K562 (cell line): ENCODE measurements around the gene RCC2. TPM values are rescaled to one million over a fixed set of nuclear protein-coding genes. Genes with fewer than 3 reads are reported as not detected.

Experiments used
- ATAC-seq: fragments of 200-7000 bp; cut with Tn5 transposase; 3 replicates; pipeline ENCODE4 v1.9.1; 2020; ENCODE audit warnings: moderate library complexity
- BruUV-seq: library from RNA; stranded (reverse); fragments of 400-500 nt; replicated peaks from 2 replicates; lab custom pipeline; 2021; lab: Mats Ljungman, UMichigan
- CTCF ChIA-PET: fragments of 300-600 bp; formaldehyde crosslinking; extraction: SDS; loops from one replicate; lab custom pipeline; 2021; ENCODE audit warnings: low intra/inter-chr PET ratio; lab: Yijun Ruan, JAX
- POLR2A ChIA-PET: fragments of 300-600, 350-650 bp; sonication (Branson Sonifier 250); formaldehyde crosslinking; extraction: SDS; loops from one replicate; lab custom pipeline; 2021; ENCODE audit warnings: antibody characterized with exemption, inconsistent platforms; lab: Yijun Ruan, JAX
- DNase-seq, 4 experiments: peaks; one replicate each; pipeline versions ENCODE4 v3.0.0 to v3.0.0-alpha.2; 2011 to 2018; ENCODE audit warnings: low spot score in 3 of 4, mixed read lengths in 3 of 4; ENCODE audit errors: extremely low read depth in 1 of 4
- FAIRE-seq: peaks from 2 replicates; lab custom pipeline; 2011; peaks lifted over from hg19 to GRCh38; lab: Jason Lieb, UNC
- H2AFZ ChIP-seq: 2 replicates; pipeline ENCODE4 v1.6.0; 2011; ENCODE audit warnings: low read depth, low read length, control low read depth, inconsistent platforms
- H3K27ac ChIP-seq: fragments of 200-600 bp; 3 replicates; pipeline ENCODE4 v1.8.0; 2011; ENCODE audit warnings: low read depth, mild to moderate bottlenecking, control low read depth, inconsistent platforms, low read length, moderate library complexity, mixed read lengths; ENCODE audit errors: extremely low read depth
- H3K27me3 ChIP-seq, 2 experiments: fragments of 300-600 bp in 1 of 2; 2 replicates in 1 of 2; 3 replicates in 1 of 2; pipeline versions ENCODE4 v1.6.0 to v1.8.0; 2011; ENCODE audit warnings: inconsistent platforms in 2 of 2, low read length in 2 of 2, mild to moderate bottlenecking in 1 of 2, mixed read lengths in 1 of 2, moderate library complexity in 1 of 2; ENCODE audit not compliant: control insufficient read depth in 2 of 2, insufficient read depth in 2 of 2
- H3K36me3 ChIP-seq: fragments of 300-600 bp; 3 replicates; pipeline ENCODE4 v1.8.0; 2011; ENCODE audit warnings: mild to moderate bottlenecking, low read length, inconsistent platforms; ENCODE audit not compliant: control insufficient read depth, insufficient read depth
- H3K4me1 ChIP-seq, 2 experiments: fragments of 200-600 bp in 1 of 2; replicated peaks in 1 of 2; 2 replicates in 1 of 2; 3 replicates in 1 of 2; pipeline versions ENCODE4 v1.5.1 to v1.8.0; 2011; ENCODE audit warnings: inconsistent platforms in 2 of 2, low read length in 2 of 2, mild to moderate bottlenecking in 1 of 2, mixed read lengths in 1 of 2, moderate library complexity in 1 of 2; ENCODE audit not compliant: control insufficient read depth in 2 of 2, insufficient read depth in 2 of 2
- H3K4me2 ChIP-seq: 2 replicates; pipeline ENCODE4 v1.6.1; 2011; ENCODE audit warnings: low read length, control low read depth, inconsistent platforms, mixed read lengths; ENCODE audit not compliant: insufficient read depth
- H3K4me3 ChIP-seq: fragments of 200-600 bp; sonication (generic), shearing (Covaris generic); 2 replicates; pipeline ENCODE4 v1.5.1; 2016; ENCODE audit warnings: control low read depth, inconsistent platforms
- H3K79me2 ChIP-seq: fragments of 200-600 bp; 3 replicates; pipeline ENCODE4 v1.8.0; 2011; ENCODE audit warnings: low read length, inconsistent platforms; ENCODE audit not compliant: control insufficient read depth, insufficient read depth
- H3K9ac ChIP-seq, 2 experiments: 2 replicates each; pipeline versions ENCODE4 v1.6.0 to v1.6.1; 2011; ENCODE audit warnings: low read depth in 2 of 2, low read length in 2 of 2, control low read depth in 1 of 2, inconsistent platforms in 1 of 2, mild to moderate bottlenecking in 1 of 2, mixed read lengths in 1 of 2; ENCODE audit not compliant: insufficient read depth in 1 of 2
- H3K9me1 ChIP-seq: one replicate; pipeline ENCODE4 v1.6.0; 2011; ENCODE audit warnings: inconsistent platforms, mild to moderate bottlenecking, low read length, moderate library complexity; ENCODE audit not compliant: control insufficient read depth, insufficient read depth
- H3K9me3 ChIP-seq: replicated peaks from 2 replicates; pipeline ENCODE4 v1.5.1; 2011; ENCODE audit warnings: low read depth, low read length, inconsistent platforms; ENCODE audit not compliant: control insufficient read depth, insufficient read depth
- H4K20me1 ChIP-seq: replicated peaks from 2 replicates; pipeline ENCODE4 v1.6.1; 2011; ENCODE audit warnings: low read length, inconsistent platforms, mixed read lengths; ENCODE audit not compliant: control insufficient read depth, insufficient read depth
- ARID1B ChIP-seq: fragments of 450-650 bp; IDR thresholded peaks from 2 replicates; pipeline ENCODE4 v1.6.1; 2016; ENCODE audit warnings: antibody characterized with exemption, mild to moderate bottlenecking, inconsistent platforms
- CBFA2T3 ChIP-seq: fragments of 450-650 bp; IDR thresholded peaks from 2 replicates; pipeline ENCODE4 v1.6.1; 2017
- CUX1 ChIP-seq: fragments of 200-800 bp; sonication (Bioruptor generic); IDR thresholded peaks from 2 replicates; pipeline ENCODE4 v1.6.1; 2016; ENCODE audit warnings: missing genetic modification characterization, missing compliant biosample characterization
- FOXJ2 ChIP-seq: fragments of 200-800 bp; sonication (Bioruptor generic); IDR thresholded peaks from 2 replicates; pipeline ENCODE4 v1.6.1; 2016; ENCODE audit warnings: missing genetic modification characterization, missing compliant biosample characterization
- JUN ChIP-seq, 2 experiments: sonication (generic) in 1 of 2; formaldehyde crosslinking in 1 of 2; IDR thresholded peaks; 2 replicates each; pipeline versions ENCODE4 v1.6.1 to v1.8.0; 2012 to 2022; ENCODE audit warnings: borderline replicate concordance in 2 of 2, mild to moderate bottlenecking in 2 of 2, improper control_type of control experiment in 1 of 2, low read depth in 1 of 2, low read length in 1 of 2, missing genetic modification reagents in 1 of 2
- NRF1 ChIP-seq, 2 experiments: fragments of 450-650 bp; IDR thresholded peaks in 1 of 2; conservative IDR thresholded peaks in 1 of 2; 2 replicates each; pipeline ENCODE4 v1.6.1; 2014; ENCODE audit warnings: mild to moderate bottlenecking in 2 of 2
- POLR2AphosphoS5 ChIP-seq: IDR thresholded peaks from 2 replicates; pipeline ENCODE4 v1.6.1; 2011; ENCODE audit warnings: mild to moderate bottlenecking, low read depth, low read length, moderate library complexity; ENCODE audit not compliant: control insufficient read depth, insufficient read depth
- SMARCB1 ChIP-seq: IDR thresholded peaks from 2 replicates; pipeline ENCODE4 v1.6.1; 2011; ENCODE audit warnings: improper control_type of control experiment, low read depth; ENCODE audit not compliant: insufficient read length
- SMARCC2 ChIP-seq: fragments of 450-650 bp; IDR thresholded peaks from 2 replicates; pipeline ENCODE4 v1.6.1; 2017; ENCODE audit warnings: antibody characterized with exemption, moderate library complexity, mild to moderate bottlenecking, low read depth
- SRF ChIP-seq, 2 experiments: fragments of 250-450, 450-650 bp in 1 of 2; sonication (Bioruptor Pico) in 1 of 2; sonication (generic) in 1 of 2; formaldehyde crosslinking; IDR thresholded peaks; 2 replicates each; pipeline versions ENCODE4 v1.5.0 to v1.5.1; 2020 to 2022; ENCODE audit warnings: mild to moderate bottlenecking in 1 of 2, missing genetic modification reagents in 1 of 2
- USF2 ChIP-seq: sonication (generic); formaldehyde crosslinking; IDR thresholded peaks from 2 replicates; pipeline ENCODE4 v1.5.0; 2020; ENCODE audit warnings: missing genetic modification reagents
- ZKSCAN3 ChIP-seq: fragments of 250-450 bp; sonication (Bioruptor Pico); IDR thresholded peaks from 2 replicates; pipeline ENCODE4 v1.4.0; 2020
- ZNF239 ChIP-seq: fragments of 250-450 bp; sonication (Bioruptor Pico); IDR thresholded peaks from 2 replicates; pipeline ENCODE4 v1.4.0; 2020; ENCODE audit warnings: mild to moderate bottlenecking
- ZNF766 ChIP-seq: fragments of 200-800 bp; sonication (Bioruptor generic); conservative IDR thresholded peaks from 2 replicates; pipeline ENCODE4 v1.6.1; 2016; ENCODE audit warnings: missing genetic modification characterization, missing compliant biosample characterization
- WGBS: fragments of 100-300 bp; shearing (Covaris generic); methylation state at CpG from one replicate; pipeline ENCODE4 v1.1.6; 2016; ENCODE audit warnings: low coverage, mixed read lengths; ENCODE audit not compliant: insufficient coverage; ENCODE audit errors: missing lambda C conversion rate; 5-methylcytosine and 5-hydroxymethylcytosine counted together
- in situ Hi-C: fragments of 300-500 bp; cut with MboI; formaldehyde crosslinking; loops from 4 replicates; pipeline ENCODE4 v1.15.0; 2018; ENCODE audit warnings: inconsistent platforms, mixed read lengths
- intact Hi-C: fragments of 100-400 bp; cut with micrococcal nuclease; formaldehyde crosslinking; loops from 2 replicates; pipeline ENCODE4 v1.14.2; 2022
- polyA plus RNA-seq, 8 experiments: library from polyadenylated mRNA; depleted of rRNA in 4 of 8; stranded (reverse) in 5 of 8; unstranded in 3 of 8; fragments of >200 nt; fragmentation: Nextera tagmentation in 2 of 8; fragmentation: Illumina TruSeq in 1 of 8; extraction: Ambion mirVana in 2 of 8; extraction: Trizol in 1 of 8; gene quantifications; 2 replicates each; pipeline versions ENCODE4 v1.2.1 to v1.2.3, GENCODE V29; 2011 to 2014; ENCODE audit warnings: inconsistent platforms in 1 of 8, missing spikeins in 1 of 8
- total RNA-seq, 7 experiments: library from RNA; depleted of rRNA in 6 of 7; stranded (reverse); fragments of >200 nt in 6 of 7; fragmentation: Illumina TruSeq in 2 of 7; extraction: Trizol in 2 of 7; gene quantifications; 2 replicates each; pipeline versions ENCODE4 v1.2.1 to v1.2.3, GENCODE V29; 2011 to 2021; ENCODE audit warnings: low replicate concordance in 1 of 7

Gene RCC2
- total and polyA plus RNA-seq, 9 of the 15 experiments (the other 6 are each of a cell fraction or from before 2014, with no cell fraction given): 31.8 to 292 (median 116) TPM

GRCh38 chr1:17437260-17437579, 2.3 kb downstream of the RCC2 start:
- ChIA-PET CTCF (no interaction called here), POLR2A (interaction anchor here (2.1 kb wide), 1 partner anchor 11 kb away, joined by 13 read pairs; no protein-coding TSS in a partner anchor)
- Histone ChIP-seq H3K4me2 (peak overlapping the region; percentile 84), H3K4me3 (peak overlapping the region; percentile 97), H3K36me3 (peaks cover 52% of the 10 kb centered on the region), H3K27ac (peak overlapping the region; percentile 75), H3K9me1 (peaks cover 3% of the 10 kb centered on the region), H4K20me1 (peaks cover 30% of the 10 kb centered on the region), H3K9me3 (no peaks in the 10 kb centered on the region), H2AFZ (peak overlapping the region; percentile 47; the same call in 1 of the 2 replicates), H3K27me3 (no peaks in the 10 kb centered on the region; a peak in 1 of 5 replicates), H3K4me1 (peaks cover 24 to 49% of the 10 kb centered on the region in 2 experiments; a peak in 4 of 5 replicates), H3K79me2 (peaks cover 79% of the 10 kb centered on the region), H3K9ac (peak overlapping the region; percentile 74 to 97)
- WGBS: 0% methylated on average over 9 of the region's 9 CpGs
- DNase-seq (no peak), FAIRE-seq (no peak), ATAC-seq (no peak)
- TF ChIP-seq CUX1 (CRISPR knock-in tag) (no peak), FOXJ2 (tag) (no peak), SRF (CRISPR knock-in tag; IDR thresholded peaks at IDR 0.05) (0 out of 4 replicates have a peak, but pooled peaks of 1 of the 2 experiments have one; percentile 18), USF2 (CRISPR knock-in tag) (0 out of 2 replicates have a peak, but pooled peaks have one; percentile 8), ARID1B (no peak), CBFA2T3 (no peak), ZNF766 (CRISPR knock-in tag) (0 out of 2 replicates have a peak, but pooled peaks have one; percentile 8), NRF1 (conservative IDR thresholded peaks at IDR 0.05 in 1 of 2, IDR thresholded peaks at IDR 0.05 in 1 of 2) (peak; percentile 53 to 59), ZNF239 (CRISPR knock-in tag) (no peak), SMARCB1 (no peak), JUN (IDR thresholded peaks at IDR 0.05; ENCODE audit: borderline replicate concordance, low read depth, low read length) (no peak), JUN (CRISPR knock-in tag; IDR thresholded peaks at IDR 0.05; ENCODE audit: borderline replicate concordance) (no peak), POLR2AphosphoS5 (peak; percentile 5; the same call in 1 of the 2 replicates), ZKSCAN3 (no peak), SMARCC2 (no peak)
- intact Hi-C loops: loop anchor here (5.0 kb wide), 1 partner anchor 50 kb away; no protein-coding TSS in a partner anchor
- in situ Hi-C loops: no loop called here
- BruUV-seq: no TSS peak
